ENCODE results near the gene RPL19. TPM values are rescaled to one million over a fixed set of nuclear protein-coding genes. Genes with fewer than 3 reads are reported as not detected.

Gene RPL19
- total RNA-seq, 2 donors from 2014 or later = 1,458 to 1,831 TPM

DNA sequence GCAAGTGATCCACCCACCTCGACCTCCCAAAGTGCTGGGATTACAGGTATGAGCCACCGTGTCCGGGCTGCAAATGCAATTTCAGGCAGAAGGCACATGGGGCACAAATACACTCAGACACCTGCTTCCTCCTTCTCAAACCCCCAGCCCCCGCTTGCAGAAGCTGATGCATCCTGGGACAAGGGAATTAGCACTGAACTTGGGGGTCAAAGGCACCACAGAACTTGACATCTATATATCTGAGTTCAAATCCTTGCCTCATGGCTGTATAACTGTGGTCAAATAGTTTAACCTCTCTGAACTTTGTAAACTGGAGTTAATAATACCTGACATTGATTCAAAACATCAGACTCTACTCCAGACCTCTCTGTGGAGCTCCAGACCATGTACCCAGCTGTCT lies 30.0 kb upstream of the RPL19 start:
- Histone ChIP-seq H3K4me3 (no peak overlapping the region), H3K36me3 (no peaks in the 10 kb centered on the region), H3K27ac (no peak overlapping the region), H3K9me3 (no peaks in the 10 kb centered on the region), H3K27me3 (no peaks in the 10 kb centered on the region), H3K4me1 (peaks cover 0 to 31% of the 10 kb centered on the region in 2 donors)
- no peak for DNase-seq (ENCODE audit: low spot score)
- TF ChIP-seq, protein P1, sequence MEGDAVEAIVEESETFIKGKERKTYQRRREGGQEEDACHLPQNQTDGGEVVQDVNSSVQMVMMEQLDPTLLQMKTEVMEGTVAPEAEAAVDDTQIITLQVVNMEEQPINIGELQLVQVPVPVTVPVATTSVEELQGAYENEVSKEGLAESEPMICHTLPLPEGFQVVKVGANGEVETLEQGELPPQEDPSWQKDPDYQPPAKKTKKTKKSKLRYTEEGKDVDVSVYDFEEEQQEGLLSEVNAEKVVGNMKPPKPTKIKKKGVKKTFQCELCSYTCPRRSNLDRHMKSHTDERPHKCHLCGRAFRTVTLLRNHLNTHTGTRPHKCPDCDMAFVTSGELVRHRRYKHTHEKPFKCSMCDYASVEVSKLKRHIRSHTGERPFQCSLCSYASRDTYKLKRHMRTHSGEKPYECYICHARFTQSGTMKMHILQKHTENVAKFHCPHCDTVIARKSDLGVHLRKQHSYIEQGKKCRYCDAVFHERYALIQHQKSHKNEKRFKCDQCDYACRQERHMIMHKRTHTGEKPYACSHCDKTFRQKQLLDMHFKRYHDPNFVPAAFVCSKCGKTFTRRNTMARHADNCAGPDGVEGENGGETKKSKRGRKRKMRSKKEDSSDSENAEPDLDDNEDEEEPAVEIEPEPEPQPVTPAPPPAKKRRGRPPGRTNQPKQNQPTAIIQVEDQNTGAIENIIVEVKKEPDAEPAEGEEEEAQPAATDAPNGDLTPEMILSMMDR (IDR thresholded peaks at IDR 0.05) = no peak

DNA sequence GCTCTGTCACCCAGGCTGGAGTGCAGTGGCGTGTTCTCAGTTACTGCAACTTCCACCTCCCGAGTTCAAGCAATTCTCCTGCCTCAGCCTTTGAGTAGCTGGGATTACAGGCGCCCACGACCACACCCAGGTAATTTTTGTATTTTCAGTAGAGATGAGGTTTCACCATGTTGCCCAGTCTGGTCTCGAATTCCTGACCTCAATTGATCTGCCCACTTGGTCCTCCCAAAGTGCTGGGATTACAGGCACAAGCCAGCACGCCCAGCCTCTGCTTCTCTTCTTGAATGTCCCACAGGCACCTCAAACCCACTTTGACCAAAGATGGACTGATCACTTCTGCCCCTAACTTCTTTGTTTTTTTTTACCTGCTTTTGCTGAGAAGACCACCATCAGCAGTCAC lies 29.5 kb upstream of the RPL19 start:
- no peak overlapping the region for H3K27ac ChIP-seq
- TF ChIP-seq, protein P1 (IDR thresholded peaks at IDR 0.05) = no peak
- H3K4me3 ChIP-seq = no peak overlapping the region
- DNase-seq (ENCODE audit: low spot score) = no peak
- peaks cover 0 to 30% of the 10 kb centered on the region in 2 donors for H3K4me1 ChIP-seq
- no peaks in the 10 kb centered on the region for H3K27me3 ChIP-seq
- H3K36me3 ChIP-seq = no peaks in the 10 kb centered on the region
- H3K9me3 ChIP-seq = no peaks in the 10 kb centered on the region

DNA sequence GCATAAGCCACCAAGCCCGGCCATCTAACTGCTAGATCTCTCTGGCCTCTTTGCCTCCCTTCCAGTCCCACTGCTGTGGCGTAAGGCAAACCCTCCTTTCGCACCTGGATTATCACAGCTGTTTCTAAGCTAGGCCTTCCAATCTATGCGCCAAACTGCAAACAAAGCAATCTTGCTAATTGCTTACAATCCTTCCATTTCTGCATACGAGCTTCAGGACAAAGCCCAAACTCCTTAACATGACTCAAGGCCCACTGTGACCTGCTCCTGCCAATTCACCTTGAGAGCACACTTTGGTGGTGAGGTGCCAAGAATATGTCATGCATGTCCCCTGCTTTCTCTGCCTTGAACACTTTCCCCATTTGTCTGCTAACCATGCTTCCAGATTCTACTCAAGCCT lies 28.1 kb upstream of the RPL19 start:
- Histone ChIP-seq H3K9me3 (no peaks in the 10 kb centered on the region), H3K4me1 (peaks cover 0 to 18% of the 10 kb centered on the region in 2 donors), H3K27me3 (no peaks in the 10 kb centered on the region), H3K36me3 (peaks cover 2% of the 10 kb centered on the region), H3K4me3 (no peak overlapping the region), H3K27ac (no peak overlapping the region)
- DNase-seq (ENCODE audit: low spot score) = no peak
- TF ChIP-seq, protein P1 (IDR thresholded peaks at IDR 0.05) = no peak

DNA sequence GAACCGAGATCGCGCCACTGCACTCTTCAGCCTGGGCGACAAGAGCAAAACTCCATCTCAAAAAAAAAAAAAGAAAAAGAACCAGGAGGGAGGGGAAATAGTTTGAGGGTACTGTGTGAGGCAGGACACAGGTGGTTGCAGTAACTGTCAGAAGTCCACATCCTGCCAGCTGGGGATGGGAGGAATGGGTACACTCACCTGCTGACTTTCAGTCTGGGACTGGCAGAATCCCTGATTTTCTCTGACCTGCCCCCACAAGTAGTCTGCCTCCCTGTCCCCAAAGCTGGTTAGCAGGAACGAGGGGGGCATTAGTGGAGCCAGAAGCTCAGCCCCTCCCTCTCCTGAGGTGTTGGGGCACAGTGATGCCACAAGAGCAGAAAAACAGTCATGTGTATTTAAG lies 27.0 kb upstream of the RPL19 start:
- Histone ChIP-seq H3K27me3 (no peaks in the 10 kb centered on the region), H3K4me3 (no peak overlapping the region), H3K9me3 (no peaks in the 10 kb centered on the region), H3K27ac (no peak overlapping the region), H3K36me3 (peaks cover 11% of the 10 kb centered on the region), H3K4me1 (peaks cover 0 to 12% of the 10 kb centered on the region in 2 donors)
- DNase-seq (ENCODE audit: low spot score) = no peak
- TF ChIP-seq, protein P1 (IDR thresholded peaks at IDR 0.05) = no peak

DNA sequence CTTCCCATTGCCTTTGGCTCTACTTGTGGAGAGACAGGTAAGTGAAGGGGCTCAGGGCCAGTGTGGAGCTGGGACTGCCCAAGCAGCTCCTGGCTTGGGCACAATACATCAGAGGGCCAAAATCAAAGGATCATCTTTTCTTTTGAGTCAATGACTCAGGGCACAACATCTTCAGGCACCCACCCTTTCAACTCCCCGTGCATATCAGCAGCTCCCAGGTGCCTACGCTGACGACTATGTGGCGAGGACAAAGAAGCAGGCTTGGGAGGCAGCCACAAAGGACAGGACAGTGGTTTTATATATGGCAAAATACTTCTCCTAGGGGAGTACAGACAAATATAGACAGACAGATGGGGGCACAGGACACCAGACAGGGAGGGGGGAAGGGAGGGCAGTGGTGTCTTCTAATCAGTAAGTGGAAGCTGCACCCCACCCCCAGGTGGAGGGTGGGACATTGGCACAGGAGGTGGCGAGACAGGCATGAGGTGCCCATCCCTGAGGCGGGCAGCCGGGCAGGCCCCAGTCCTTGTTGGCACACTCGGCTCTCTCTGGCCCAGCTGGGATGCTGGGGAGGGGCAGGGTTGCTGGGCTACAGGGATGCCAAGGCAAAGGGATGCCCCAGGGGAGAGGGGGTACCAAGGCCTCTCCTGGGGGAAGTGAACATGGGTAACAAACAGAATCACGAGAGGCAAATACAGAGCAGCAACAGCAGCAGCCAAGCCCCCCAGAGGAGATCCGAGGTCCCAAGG lies 26.4 kb upstream of the RPL19 start:
- TF ChIP-seq, protein P1 (IDR thresholded peaks at IDR 0.05) = no peak
- no peak for DNase-seq (ENCODE audit: low spot score)
- Histone ChIP-seq H3K4me3 (no peak overlapping the region), H3K36me3 (peaks cover 11% of the 10 kb centered on the region), H3K4me1 (peaks cover 0 to 12% of the 10 kb centered on the region in 2 donors), H3K27ac (no peak overlapping the region), H3K9me3 (no peaks in the 10 kb centered on the region), H3K27me3 (no peaks in the 10 kb centered on the region)
